ENCODE measurements around the gene DOCK9.

GRCh38 chr13:98822225-98822606, 155.6 kb downstream of the DOCK9 start:
- no peak for TF ChIP-seq CREM (IDR thresholded peaks at IDR 0.05; ENCODE audit: low read depth)
- no peak for TF ChIP-seq ZNF175 (CRISPR knock-in tag; IDR thresholded peaks at IDR 0.05; ENCODE audit: low read depth)
- TF ChIP-seq LARP7 (IDR thresholded peaks at IDR 0.05): no peak
- TF ChIP-seq CTCF (IDR thresholded peaks at IDR 0.05 in 2 of 3, conservative IDR thresholded peaks at IDR 0.05 in 1 of 3; ENCODE audit: insufficient read depth in 2 of 3, low read depth in 1 of 3, low read length in 3 of 3): no peak
- TF ChIP-seq NR1H2 (CRISPR knock-in tag; IDR thresholded peaks at IDR 0.05): no peak
- TF ChIP-seq ZNF174 (CRISPR knock-in tag; IDR thresholded peaks at IDR 0.05): no peak
- TF ChIP-seq TCF7L2 (IDR thresholded peaks at IDR 0.05; ENCODE audit: low read depth, low read length): no peak
- no peak for TF ChIP-seq ZBTB26 (CRISPR knock-in tag; IDR thresholded peaks at IDR 0.05)
- no peak for TF ChIP-seq MAFF (IDR thresholded peaks at IDR 0.05; ENCODE audit: low read length)

Data from K562 (cell line).